ENCODE data around the gene NDST1. TPM values are rescaled to one million over a fixed set of nuclear protein-coding genes. Genes with fewer than 3 reads are reported as not detected.

NDST1 gene
- total and polyA plus RNA-seq, 2 of the 8 experiments (the other 6 are each of a cell fraction or from before 2014, with no cell fraction given): 27.0 to 72.0 TPM

GRCh38 chr5:150508828-150509227 is 897 bp downstream of the NDST1 start (continued):
- TF ChIP-seq NANOG (IDR thresholded peaks at IDR 0.05; ENCODE audit: insufficient read depth, low read depth, low read length, poor library complexity, severe bottlenecking) (no peak), BACH1 (IDR thresholded peaks at IDR 0.05; ENCODE audit: low read length) (no peak), GTF2F1 (IDR thresholded peaks at IDR 0.05; ENCODE audit: borderline replicate concordance, low read depth, low read length) (no peak)
